ENCODE measurements around the gene RPH3AL.

The RPH3AL gene

GRCh38 chr17:180381-181244, 172.0 kb downstream of the RPH3AL start:
- no peak overlapping the region for H3K27ac ChIP-seq (ENCODE audit: insufficient read depth in 1 of 2, low read depth in 1 of 2, low read length in 2 of 2, poor library complexity in 1 of 2, severe bottlenecking in 2 of 2)
- no peaks in the 10 kb centered on the region for H3K9me3 ChIP-seq (ENCODE audit: control extremely low read depth in 1 of 5, control insufficient read depth in 4 of 5, insufficient read depth in 2 of 5, low read depth in 1 of 5, low read length in 4 of 5)
- DNase-seq: peak in 1 of 3 donors; percentile 34
- peak overlapping the region in 3 of 7 experiments; percentile 46 to 57 (median 46) for H3K4me3 ChIP-seq (ENCODE audit: control insufficient read depth in 1 of 7, extremely low read depth in 1 of 7, insufficient read depth in 4 of 7, low read depth in 2 of 7, low read length in 6 of 7)
- peaks cover 0 to 34% (median 9%) of the 10 kb centered on the region in 4 experiments for H3K4me1 ChIP-seq (ENCODE audit: control extremely low read depth in 1 of 4, control insufficient read depth in 4 of 4, insufficient read depth in 4 of 4, low read length in 3 of 4)
- ChIA-PET POLR2A (no interaction called here), CTCF (interaction anchor here (1.1 to 2.0 kb wide), 3 partner anchors 15 to 520 kb away, joined by 3 to 6 read pairs (median 4); no protein-coding TSS in a partner anchor)
- 2% methylated on average over 51 of the region's 112 CpGs for WGBS (ENCODE audit: insufficient coverage)
- H3K27me3 ChIP-seq (replicated peaks in 2 of 5; ENCODE audit: control insufficient read depth in 4 of 5, insufficient read depth in 5 of 5, low read length in 4 of 5): peaks cover 0 to 64% (median 31%) of the 10 kb centered on the region in 5 experiments
- H3K36me3 ChIP-seq (ENCODE audit: control insufficient read depth in 4 of 4, insufficient read depth in 4 of 4, low read length in 3 of 4): no peaks in the 10 kb centered on the region

DNA sequence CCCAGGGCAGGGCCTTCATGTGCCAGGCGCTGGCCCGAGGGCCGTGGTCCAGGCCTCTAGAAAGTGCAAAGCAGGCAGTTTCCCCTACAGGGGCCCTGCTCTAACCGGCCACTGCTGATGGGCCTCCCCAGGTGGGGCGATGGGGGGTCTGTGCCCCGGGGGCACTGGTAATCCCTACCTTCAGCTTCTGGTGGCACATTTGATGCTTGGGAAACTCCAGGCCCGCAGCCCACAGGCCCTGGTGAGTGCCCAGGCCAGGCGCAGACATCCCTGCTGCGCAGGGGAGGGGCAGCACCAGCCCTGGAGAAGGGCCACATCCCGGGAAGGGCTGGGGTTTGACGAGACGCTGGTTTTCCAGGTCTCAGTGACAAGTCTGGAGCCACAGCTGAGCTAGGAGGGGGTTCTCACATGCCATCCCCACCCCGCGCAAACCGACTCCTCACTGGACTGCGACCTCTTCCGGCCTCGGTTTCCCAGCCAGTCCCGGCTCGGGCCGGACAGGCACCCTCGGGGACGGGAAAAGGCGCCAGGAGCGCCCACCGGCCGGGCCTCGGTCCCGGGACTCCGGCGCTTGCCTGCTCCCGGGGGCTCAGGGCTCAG, 172.7 kb downstream of the RPH3AL start:
- H3K36me3 ChIP-seq (ENCODE audit: control insufficient read depth in 4 of 4, insufficient read depth in 4 of 4, low read length in 3 of 4): no peaks in the 10 kb centered on the region
- CTCF ChIA-PET: interaction anchor here (1.1 to 2.0 kb wide), 3 partner anchors 15 to 520 kb away, joined by 3 to 6 read pairs (median 4); no protein-coding TSS in a partner anchor
- DNase-seq: no peak
- peaks cover 0 to 64% (median 29%) of the 10 kb centered on the region in 5 experiments for H3K27me3 ChIP-seq (replicated peaks in 2 of 5; ENCODE audit: control insufficient read depth in 4 of 5, insufficient read depth in 5 of 5, low read length in 4 of 5)
- H3K27ac ChIP-seq (ENCODE audit: insufficient read depth in 1 of 2, low read depth in 1 of 2, low read length in 2 of 2, poor library complexity in 1 of 2, severe bottlenecking in 2 of 2): no peak overlapping the region
- no peak overlapping the region for H3K4me3 ChIP-seq (ENCODE audit: control insufficient read depth in 1 of 7, extremely low read depth in 1 of 7, insufficient read depth in 4 of 7, low read depth in 2 of 7, low read length in 6 of 7)
- POLR2A ChIA-PET: no interaction called here
- peaks cover 0 to 31% (median 9%) of the 10 kb centered on the region in 4 experiments for H3K4me1 ChIP-seq (ENCODE audit: control extremely low read depth in 1 of 4, control insufficient read depth in 4 of 4, insufficient read depth in 4 of 4, low read length in 3 of 4)
- WGBS (ENCODE audit: insufficient coverage): 26% methylated on average over 28 of the region's 32 CpGs
- no peaks in the 10 kb centered on the region for H3K9me3 ChIP-seq (ENCODE audit: control extremely low read depth in 1 of 5, control insufficient read depth in 4 of 5, insufficient read depth in 2 of 5, low read depth in 1 of 5, low read length in 4 of 5)

DNA sequence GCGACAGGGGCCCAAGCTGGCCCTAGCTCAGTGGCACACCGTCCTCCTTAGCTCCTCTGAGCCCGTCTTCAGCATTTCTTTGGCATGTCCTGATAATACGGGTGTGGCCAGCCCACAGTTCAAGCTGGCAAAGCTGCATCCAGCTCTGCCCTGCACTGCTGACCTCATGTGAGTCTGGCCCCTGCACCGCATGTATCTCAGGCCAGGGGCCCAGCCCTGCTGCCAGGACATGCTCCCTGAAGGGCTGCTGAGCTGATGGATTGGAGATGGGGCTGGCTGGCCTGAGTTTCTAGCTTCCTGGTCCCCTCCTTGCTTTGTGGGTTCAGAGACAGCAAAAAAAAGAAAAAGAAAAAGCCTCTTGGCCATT, 173.6 kb downstream of the RPH3AL start:
- no peaks in the 10 kb centered on the region for H3K36me3 ChIP-seq (ENCODE audit: control insufficient read depth in 4 of 4, insufficient read depth in 4 of 4, low read length in 3 of 4)
- H3K9me3 ChIP-seq (ENCODE audit: control extremely low read depth in 1 of 5, control insufficient read depth in 4 of 5, insufficient read depth in 2 of 5, low read depth in 1 of 5, low read length in 4 of 5): no peaks in the 10 kb centered on the region
- ChIA-PET POLR2A (no interaction called here), CTCF (interaction anchor here (1.8 kb wide), 1 partner anchor 14 kb away, joined by 6 read pairs; no protein-coding TSS in a partner anchor)
- 78% methylated on average over 5 of the region's 5 CpGs for WGBS (ENCODE audit: insufficient coverage)
- peaks cover 0 to 61% (median 28%) of the 10 kb centered on the region in 5 experiments for H3K27me3 ChIP-seq (replicated peaks in 2 of 5; ENCODE audit: control insufficient read depth in 4 of 5, insufficient read depth in 5 of 5, low read length in 4 of 5)
- H3K4me1 ChIP-seq (ENCODE audit: control extremely low read depth in 1 of 4, control insufficient read depth in 4 of 4, insufficient read depth in 4 of 4, low read length in 3 of 4): peaks cover 0 to 22% (median 9%) of the 10 kb centered on the region in 4 experiments
- no peak overlapping the region for H3K4me3 ChIP-seq (ENCODE audit: control insufficient read depth in 1 of 7, extremely low read depth in 1 of 7, insufficient read depth in 4 of 7, low read depth in 2 of 7, low read length in 6 of 7)
- no peak overlapping the region for H3K27ac ChIP-seq (ENCODE audit: insufficient read depth in 1 of 2, low read depth in 1 of 2, low read length in 2 of 2, poor library complexity in 1 of 2, severe bottlenecking in 2 of 2)
- DNase-seq: no peak

DNA sequence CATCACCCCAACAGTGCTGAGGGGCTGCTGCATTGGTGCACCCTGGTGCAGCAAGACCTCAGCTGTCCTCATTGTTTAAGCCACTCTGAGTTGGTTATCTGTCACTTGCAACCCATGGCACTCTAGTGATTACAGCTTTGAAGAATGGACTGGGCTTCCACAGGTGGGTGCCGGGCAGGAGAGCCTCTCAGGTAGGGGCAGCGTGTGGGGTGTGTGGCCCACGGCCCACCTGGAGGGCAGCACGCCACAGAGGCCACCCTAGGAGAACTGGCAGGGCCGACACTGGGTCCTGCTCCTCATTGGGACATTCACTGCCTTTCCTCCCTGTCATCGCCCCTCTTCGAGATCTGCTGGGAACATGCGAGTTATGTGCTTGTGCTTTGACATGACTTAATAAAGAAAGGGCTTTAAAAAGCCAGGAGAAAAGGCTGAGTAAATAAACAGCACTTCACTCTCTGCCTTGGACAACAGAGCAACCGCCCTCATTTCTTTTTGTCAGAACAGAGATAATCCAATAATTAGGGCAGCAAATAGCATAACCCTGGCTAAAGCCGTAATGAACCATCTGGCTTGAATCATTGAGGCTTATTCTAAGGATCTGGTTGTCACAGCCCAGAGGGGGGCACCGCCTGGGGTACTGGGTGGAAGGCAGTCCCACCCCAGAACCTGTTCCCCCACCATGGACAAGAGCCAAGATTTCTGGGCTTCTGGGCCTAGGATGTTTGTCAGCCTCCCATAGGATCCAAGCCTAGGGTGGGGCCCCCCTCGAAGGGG, 174.1 kb downstream of the RPH3AL start:
- Histone ChIP-seq H3K27me3 (replicated peaks in 2 of 5; ENCODE audit: control insufficient read depth in 4 of 5, insufficient read depth in 5 of 5, low read length in 4 of 5) (peaks cover 0 to 59% (median 30%) of the 10 kb centered on the region in 5 experiments), H3K27ac (ENCODE audit: insufficient read depth in 1 of 2, low read depth in 1 of 2, low read length in 2 of 2, poor library complexity in 1 of 2, severe bottlenecking in 2 of 2) (no peak overlapping the region), H3K36me3 (ENCODE audit: control insufficient read depth in 4 of 4, insufficient read depth in 4 of 4, low read length in 3 of 4) (no peaks in the 10 kb centered on the region), H3K4me1 (ENCODE audit: control extremely low read depth in 1 of 4, control insufficient read depth in 4 of 4, insufficient read depth in 4 of 4, low read length in 3 of 4) (peaks cover 0 to 19% (median 9%) of the 10 kb centered on the region in 4 experiments), H3K9me3 (ENCODE audit: control extremely low read depth in 1 of 5, control insufficient read depth in 4 of 5, insufficient read depth in 2 of 5, low read depth in 1 of 5, low read length in 4 of 5) (no peaks in the 10 kb centered on the region), H3K4me3 (ENCODE audit: control insufficient read depth in 1 of 7, extremely low read depth in 1 of 7, insufficient read depth in 4 of 7, low read depth in 2 of 7, low read length in 6 of 7) (no peak overlapping the region)
- no peak for DNase-seq
- CTCF ChIA-PET: no interaction called here
- 99% methylated on average over 9 of the region's 12 CpGs for WGBS (ENCODE audit: insufficient coverage)
- POLR2A ChIA-PET: no interaction called here

GRCh38 chr17:177762-178161, 174.8 kb downstream of the RPH3AL start:
- Histone ChIP-seq H3K4me1 (ENCODE audit: control extremely low read depth in 1 of 4, control insufficient read depth in 4 of 4, insufficient read depth in 4 of 4, low read length in 3 of 4) (peaks cover 0 to 19% (median 9%) of the 10 kb centered on the region in 4 experiments), H3K9me3 (ENCODE audit: control extremely low read depth in 1 of 5, control insufficient read depth in 4 of 5, insufficient read depth in 2 of 5, low read depth in 1 of 5, low read length in 4 of 5) (no peaks in the 10 kb centered on the region), H3K27me3 (replicated peaks in 2 of 5; ENCODE audit: control insufficient read depth in 4 of 5, insufficient read depth in 5 of 5, low read length in 4 of 5) (peaks cover 0 to 53% (median 26%) of the 10 kb centered on the region in 5 experiments), H3K36me3 (ENCODE audit: control insufficient read depth in 4 of 4, insufficient read depth in 4 of 4, low read length in 3 of 4) (no peaks in the 10 kb centered on the region), H3K4me3 (ENCODE audit: control insufficient read depth in 1 of 7, extremely low read depth in 1 of 7, insufficient read depth in 4 of 7, low read depth in 2 of 7, low read length in 6 of 7) (no peak overlapping the region), H3K27ac (ENCODE audit: insufficient read depth in 1 of 2, low read depth in 1 of 2, low read length in 2 of 2, poor library complexity in 1 of 2, severe bottlenecking in 2 of 2) (no peak overlapping the region)
- no peak for DNase-seq
- WGBS (ENCODE audit: insufficient coverage): 99% methylated on average over 6 of the region's 6 CpGs
- ChIA-PET POLR2A (no interaction called here), CTCF (no interaction called here)

GRCh38 chr17:177155-177554, 175.5 kb downstream of the RPH3AL start:
- no peaks in the 10 kb centered on the region for H3K9me3 ChIP-seq (ENCODE audit: control extremely low read depth in 1 of 5, control insufficient read depth in 4 of 5, insufficient read depth in 2 of 5, low read depth in 1 of 5, low read length in 4 of 5)
- ChIA-PET POLR2A (interaction anchor here (0.7 kb wide), 1 partner anchor 166 kb away, joined by 3 read pairs; no protein-coding TSS in a partner anchor), CTCF (interaction anchor here (1.6 kb wide), 1 partner anchor 131 kb away, joined by 7 read pairs; no protein-coding TSS in a partner anchor)
- peaks cover 0 to 19% (median 9%) of the 10 kb centered on the region in 4 experiments for H3K4me1 ChIP-seq (ENCODE audit: control extremely low read depth in 1 of 4, control insufficient read depth in 4 of 4, insufficient read depth in 4 of 4, low read length in 3 of 4)
- no peak overlapping the region for H3K27ac ChIP-seq (ENCODE audit: insufficient read depth in 1 of 2, low read depth in 1 of 2, low read length in 2 of 2, poor library complexity in 1 of 2, severe bottlenecking in 2 of 2)
- no peaks in the 10 kb centered on the region for H3K36me3 ChIP-seq (ENCODE audit: control insufficient read depth in 4 of 4, insufficient read depth in 4 of 4, low read length in 3 of 4)
- 100% methylated on average over 2 of the region's 3 CpGs for WGBS (ENCODE audit: insufficient coverage)
- peaks cover 0 to 47% (median 22%) of the 10 kb centered on the region in 5 experiments for H3K27me3 ChIP-seq (replicated peaks in 2 of 5; ENCODE audit: control insufficient read depth in 4 of 5, insufficient read depth in 5 of 5, low read length in 4 of 5)
- H3K4me3 ChIP-seq (ENCODE audit: control insufficient read depth in 1 of 7, extremely low read depth in 1 of 7, insufficient read depth in 4 of 7, low read depth in 2 of 7, low read length in 6 of 7): no peak overlapping the region
- no peak for DNase-seq

Data from common myeloid progenitor, CD34-positive (primary cell).